OCI-LY7 (cell line): ENCODE data around the gene DNMT3A. TPM values are rescaled to one million over a fixed set of nuclear protein-coding genes. Genes with fewer than 3 reads are reported as not detected.

Experiments
- BruUV-seq: library from RNA; stranded (reverse); fragments of 400-500 nt; replicated peaks from 2 replicates; lab custom pipeline; 2021; lab: Mats Ljungman, UMichigan
- CTCF ChIA-PET: fragments of 300-600 bp; sonication (Branson Sonifier 250); formaldehyde crosslinking; loops from one replicate; lab custom pipeline; 2022; ENCODE audit warnings: antibody characterized with exemption; ENCODE audit not compliant: unreplicated experiment; lab: Charles Lee
- POLR2A ChIA-PET: fragments of 300-600 bp; sonication (Branson Sonifier 250); formaldehyde crosslinking; loops from one replicate; lab custom pipeline; 2022; ENCODE audit warnings: antibody characterized with exemption; lab: Charles Lee
- DNase-seq: peaks from one replicate; pipeline ENCODE4 v3.0.0-alpha.2; 2015; ENCODE audit warnings: low spot score
- H2AFZ ChIP-seq: fragments of 200-600 bp; sonication (generic), shearing (Covaris generic); 2 replicates; pipeline ENCODE4 v1.6.1; 2014; ENCODE audit warnings: mild to moderate bottlenecking, antibody characterized with exemption, low read length, moderate library complexity
- H3K27ac ChIP-seq: fragments of 200-600 bp; sonication (generic); 2 replicates; pipeline ENCODE4 v1.5.1; 2014; ENCODE audit warnings: mixed run types, low read depth, mild to moderate bottlenecking, moderate library complexity, low read length, inconsistent platforms; ENCODE audit not compliant: poor library complexity, severe bottlenecking
- H3K36me3 ChIP-seq: fragments of 200-600 bp; sonication (generic); 2 replicates; pipeline ENCODE4 v1.6.1; 2014; ENCODE audit warnings: mild to moderate bottlenecking, antibody characterized with exemption, low read length, moderate library complexity, mixed read lengths; ENCODE audit not compliant: insufficient read depth
- H3K4me1 ChIP-seq: fragments of 200-600 bp; sonication (generic); 2 replicates; pipeline ENCODE4 v1.5.1; 2014; ENCODE audit warnings: mild to moderate bottlenecking, low read length; ENCODE audit not compliant: insufficient read depth, poor library complexity, severe bottlenecking
- H3K4me2 ChIP-seq: fragments of 200-600 bp; sonication (generic); 2 replicates; pipeline ENCODE4 v1.6.1; 2014; ENCODE audit warnings: mild to moderate bottlenecking, low read length
- H3K4me3 ChIP-seq: fragments of 200-600 bp; sonication (generic); 2 replicates; pipeline ENCODE4 v1.5.1; 2014; ENCODE audit warnings: mild to moderate bottlenecking, low read depth, low read length; ENCODE audit not compliant: poor library complexity, severe bottlenecking
- H3K79me2 ChIP-seq: fragments of 200-600 bp; sonication (generic); 2 replicates; pipeline ENCODE4 v1.6.1; 2016; ENCODE audit warnings: low read depth, mild to moderate bottlenecking, low read length, moderate library complexity, mixed read lengths; ENCODE audit not compliant: insufficient read depth
- H3K9me2 ChIP-seq: fragments of 200-600 bp; sonication (generic); 2 replicates; pipeline ENCODE4 v1.6.1; 2016; ENCODE audit warnings: mild to moderate bottlenecking, low read length, mixed read lengths; ENCODE audit not compliant: insufficient read depth
- H3K9me3 ChIP-seq: fragments of 200-600 bp; sonication (generic); 2 replicates; pipeline ENCODE4 v1.6.1; 2014; ENCODE audit warnings: mild to moderate bottlenecking, mixed run types, low read length, mixed read lengths
- H4K20me1 ChIP-seq: fragments of 200-600 bp; sonication (generic); 2 replicates; pipeline ENCODE4 v1.6.1; 2014; ENCODE audit warnings: mild to moderate bottlenecking, antibody characterized with exemption, low read length, moderate library complexity, mixed read lengths; ENCODE audit not compliant: insufficient read depth
- EZH2phosphoT487 ChIP-seq: fragments of 200-600 bp; sonication (generic); IDR thresholded peaks from 2 replicates; pipeline ENCODE4 v1.6.1; 2018; ENCODE audit warnings: low read depth, borderline replicate concordance, mild to moderate bottlenecking, mixed run types, antibody characterized with exemption, low read length, moderate library complexity, mixed read lengths
- intact Hi-C: fragments of 100-400 bp; cut with micrococcal nuclease; formaldehyde crosslinking; loops from one replicate; pipeline ENCODE4 v1.10.0; 2022; ENCODE audit not compliant: unreplicated experiment
- total RNA-seq, 2 experiments: library from RNA; depleted of rRNA in 1 of 2; stranded (reverse); fragments of >200 nt in 1 of 2; shearing (Covaris generic) in 1 of 2; gene quantifications; 2 replicates each; pipeline ENCODE4 v1.2.3, GENCODE V29; 2014 to 2022
- TF ChIP-seq, protein P1 (sequence below): fragments of 200-600 bp; sonication (generic); conservative IDR thresholded peaks from 2 replicates; pipeline ENCODE4 v1.5.1; 2014; ENCODE audit warnings: mild to moderate bottlenecking, antibody characterized with exemption, low read length, moderate library complexity, mixed read lengths

The DNMT3A gene
- total RNA-seq, 2 experiments from 2014 or later = 2.8 to 7.3 TPM

DNA sequence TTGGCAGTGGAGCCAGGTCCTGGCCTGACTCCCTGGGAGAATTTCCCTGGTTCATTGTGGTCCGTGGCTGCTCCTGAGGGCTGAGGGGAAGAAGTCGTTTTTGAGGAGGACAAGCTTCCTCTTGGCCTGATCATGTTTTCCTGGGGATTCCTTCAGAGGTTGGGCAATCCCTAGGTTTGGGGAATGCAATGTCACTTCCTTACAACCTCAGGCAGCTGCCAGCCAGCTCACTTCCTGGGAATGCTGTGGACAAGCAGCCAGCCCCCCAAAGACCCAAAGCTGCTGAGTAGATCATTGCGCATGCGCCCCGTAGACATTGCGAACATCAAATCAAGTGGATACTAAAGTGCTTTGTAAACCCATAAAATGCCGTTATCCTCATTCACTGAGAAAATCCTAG is 7.7 kb upstream of the DNMT3A start:
- ChIA-PET POLR2A (interaction anchor here (0.5 kb wide), 1 partner anchor 441 kb away, joined by 4 read pairs; no protein-coding TSS in a partner anchor), CTCF (interaction anchor here (1.6 kb wide), 1 partner anchor 13 kb away, joined by 5 read pairs; no protein-coding TSS in a partner anchor)
- no TSS peak for BruUV-seq
- H3K4me2 ChIP-seq = no peak overlapping the region
- no peak overlapping the region for H2AFZ ChIP-seq
- no peak overlapping the region for H3K27ac ChIP-seq
- H3K79me2 ChIP-seq = no peaks in the 10 kb centered on the region
- no peaks in the 10 kb centered on the region for H3K9me2 ChIP-seq
- H3K36me3 ChIP-seq = no peaks in the 10 kb centered on the region
- H3K9me3 ChIP-seq = no peaks in the 10 kb centered on the region
- intact Hi-C loops = no loop called here
- no peak overlapping the region for H3K4me3 ChIP-seq
- no peaks in the 10 kb centered on the region for H4K20me1 ChIP-seq
- no peak for DNase-seq
- TF ChIP-seq, protein P1, sequence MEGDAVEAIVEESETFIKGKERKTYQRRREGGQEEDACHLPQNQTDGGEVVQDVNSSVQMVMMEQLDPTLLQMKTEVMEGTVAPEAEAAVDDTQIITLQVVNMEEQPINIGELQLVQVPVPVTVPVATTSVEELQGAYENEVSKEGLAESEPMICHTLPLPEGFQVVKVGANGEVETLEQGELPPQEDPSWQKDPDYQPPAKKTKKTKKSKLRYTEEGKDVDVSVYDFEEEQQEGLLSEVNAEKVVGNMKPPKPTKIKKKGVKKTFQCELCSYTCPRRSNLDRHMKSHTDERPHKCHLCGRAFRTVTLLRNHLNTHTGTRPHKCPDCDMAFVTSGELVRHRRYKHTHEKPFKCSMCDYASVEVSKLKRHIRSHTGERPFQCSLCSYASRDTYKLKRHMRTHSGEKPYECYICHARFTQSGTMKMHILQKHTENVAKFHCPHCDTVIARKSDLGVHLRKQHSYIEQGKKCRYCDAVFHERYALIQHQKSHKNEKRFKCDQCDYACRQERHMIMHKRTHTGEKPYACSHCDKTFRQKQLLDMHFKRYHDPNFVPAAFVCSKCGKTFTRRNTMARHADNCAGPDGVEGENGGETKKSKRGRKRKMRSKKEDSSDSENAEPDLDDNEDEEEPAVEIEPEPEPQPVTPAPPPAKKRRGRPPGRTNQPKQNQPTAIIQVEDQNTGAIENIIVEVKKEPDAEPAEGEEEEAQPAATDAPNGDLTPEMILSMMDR = no peak
- no peak for TF ChIP-seq EZH2phosphoT487
- H3K4me1 ChIP-seq = peaks cover 5% of the 10 kb centered on the region

DNA sequence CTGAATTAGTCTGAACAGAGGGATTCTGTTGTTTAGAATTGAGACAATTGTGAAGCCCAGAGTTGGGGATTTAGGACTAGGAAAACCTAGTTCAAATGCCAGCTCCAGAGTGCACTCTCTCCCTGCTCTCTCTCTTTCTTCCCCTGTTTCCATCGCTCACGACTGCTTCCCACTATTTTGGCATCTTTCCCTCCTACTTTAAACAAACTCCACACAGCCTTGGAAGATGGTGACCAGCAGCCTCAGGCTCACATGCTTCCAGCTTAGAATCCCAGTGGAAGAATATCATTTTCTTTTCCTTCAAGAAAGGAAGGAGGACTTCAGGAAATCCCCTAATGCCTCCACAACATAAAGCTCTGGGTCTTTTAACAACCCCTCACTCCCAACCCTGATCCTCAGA is 6.1 kb upstream of the DNMT3A start:
- intact Hi-C loops = no loop called here

More for the DNA sequence above, 6.1 kb upstream of the DNMT3A start:
- no peaks in the 10 kb centered on the region for H3K9me2 ChIP-seq
- H3K4me2 ChIP-seq = no peak overlapping the region
- no peaks in the 10 kb centered on the region for H3K9me3 ChIP-seq
- CTCF ChIA-PET = no interaction called here
- no peak for DNase-seq
- no peak overlapping the region for H3K27ac ChIP-seq
- H4K20me1 ChIP-seq = no peaks in the 10 kb centered on the region
- H3K4me1 ChIP-seq = peaks cover 6% of the 10 kb centered on the region
- H3K36me3 ChIP-seq = no peaks in the 10 kb centered on the region
- POLR2A ChIA-PET = no interaction called here
- H2AFZ ChIP-seq = no peak overlapping the region
- no TSS peak for BruUV-seq
- no peak for TF ChIP-seq EZH2phosphoT487
- TF ChIP-seq, protein P1 = no peak
- H3K79me2 ChIP-seq = no peaks in the 10 kb centered on the region
- no peak overlapping the region for H3K4me3 ChIP-seq
